HepG2 (cell line): ENCODE data around the gene LYRM4. TPM values are rescaled to one million over a fixed set of nuclear protein-coding genes. Genes with fewer than 3 reads are reported as not detected.
A peak's percentile ranks its signal among the peaks of the same experiment; 100 is the strongest.

Experiments used
- ARID3A ChIP-seq: IDR thresholded peaks from 2 replicates; pipeline ENCODE4 v1.6.1; 2012; ENCODE audit warnings: low read depth, low read length, improper control_type of control experiment
- ATM ChIP-seq: fragments of 450-650 bp; IDR thresholded peaks from 2 replicates; pipeline ENCODE4 v1.7.1; 2017; ENCODE audit warnings: mild to moderate bottlenecking, borderline replicate concordance
- DMAP1 ChIP-seq: IDR thresholded peaks from 2 replicates; pipeline ENCODE4 v1.6.1; 2016
- GLI4 ChIP-seq: sonication (generic); formaldehyde crosslinking; IDR thresholded peaks from 2 replicates; pipeline ENCODE4 v1.5.1; 2020; ENCODE audit warnings: missing genetic modification reagents, mild to moderate bottlenecking, moderate library complexity, borderline replicate concordance
- JARID2 ChIP-seq: sonication (generic); formaldehyde crosslinking; IDR thresholded peaks from 2 replicates; pipeline ENCODE4 v1.8.1; 2023; ENCODE audit warnings: missing genetic modification reagents, inconsistent platforms; ENCODE audit not compliant: insufficient replicate concordance
- KMT2A ChIP-seq: sonication (generic); formaldehyde crosslinking; IDR thresholded peaks from 2 replicates; pipeline ENCODE4 v1.4.0; 2020; ENCODE audit warnings: missing genetic modification reagents
- NCOA2 ChIP-seq: sonication (generic); formaldehyde crosslinking; IDR thresholded peaks from 2 replicates; pipeline ENCODE4 v1.8.0; 2022; ENCODE audit warnings: inconsistent platforms
- NR2F6 ChIP-seq, 2 experiments: IDR thresholded peaks; 2 replicates each; pipeline ENCODE4 v1.6.1; 2016; ENCODE audit warnings: antibody characterized with exemption in 1 of 2, mild to moderate bottlenecking in 1 of 2
- PRDM10 ChIP-seq: sonication (generic); formaldehyde crosslinking; IDR thresholded peaks from 2 replicates; pipeline ENCODE4 v1.4.0; 2020; ENCODE audit warnings: low read depth, missing genetic modification reagents
- TBL1XR1 ChIP-seq: fragments of 150-350 bp; IDR thresholded peaks from 2 replicates; pipeline ENCODE4 v1.6.1; 2014; ENCODE audit warnings: borderline replicate concordance, low read length; ENCODE audit not compliant: partially characterized antibody
- ZNF101 ChIP-seq: sonication (generic); formaldehyde crosslinking; IDR thresholded peaks from 2 replicates; pipeline ENCODE4 v1.4.0; 2020; ENCODE audit warnings: mild to moderate bottlenecking, low read depth, missing genetic modification reagents, borderline replicate concordance
- ZNF18 ChIP-seq: sonication (generic); formaldehyde crosslinking; IDR thresholded peaks from 2 replicates; pipeline ENCODE4 v1.8.0; 2022; ENCODE audit warnings: mild to moderate bottlenecking, missing genetic modification reagents; ENCODE audit not compliant: insufficient replicate concordance
- ZNF225 ChIP-seq: sonication (generic); formaldehyde crosslinking; IDR thresholded peaks from 2 replicates; pipeline ENCODE4 v1.4.0; 2020; ENCODE audit warnings: mild to moderate bottlenecking, missing genetic modification reagents
- ZNF33A ChIP-seq: sonication (generic); formaldehyde crosslinking; IDR thresholded peaks from 2 replicates; pipeline ENCODE4 v1.5.1; 2020; ENCODE audit warnings: missing genetic modification reagents, mild to moderate bottlenecking, moderate library complexity, borderline replicate concordance
- ZNF460 ChIP-seq: sonication (generic); formaldehyde crosslinking; IDR thresholded peaks from 2 replicates; pipeline ENCODE4 v1.5.1; 2020; ENCODE audit warnings: missing genetic modification reagents, mild to moderate bottlenecking, borderline replicate concordance
- ZNF510 ChIP-seq: sonication (generic); formaldehyde crosslinking; IDR thresholded peaks from 2 replicates; pipeline ENCODE4 v1.4.0; 2020; ENCODE audit warnings: low read depth, mild to moderate bottlenecking, missing genetic modification reagents
- ZNF569 ChIP-seq: sonication (generic); formaldehyde crosslinking; IDR thresholded peaks from 2 replicates; pipeline ENCODE4 v1.5.0; 2020; ENCODE audit warnings: mild to moderate bottlenecking, missing genetic modification reagents, moderate library complexity, borderline replicate concordance
- ZNF580 ChIP-seq: IDR thresholded peaks from 2 replicates; pipeline ENCODE4 v1.6.1; 2016; ENCODE audit warnings: low read depth, borderline replicate concordance
- ZNF607 ChIP-seq: sonication (generic); formaldehyde crosslinking; IDR thresholded peaks from 2 replicates; pipeline ENCODE4 v1.5.1; 2020; ENCODE audit warnings: missing genetic modification reagents, mild to moderate bottlenecking, borderline replicate concordance
- ZNF670 ChIP-seq: sonication (generic); formaldehyde crosslinking; IDR thresholded peaks from 2 replicates; pipeline ENCODE4 v1.8.0; 2022; ENCODE audit warnings: mild to moderate bottlenecking, missing genetic modification reagents, borderline replicate concordance
- ZSCAN21 ChIP-seq: sonication (generic); formaldehyde crosslinking; IDR thresholded peaks from 2 replicates; pipeline ENCODE4 v1.8.0; 2022; ENCODE audit warnings: mild to moderate bottlenecking, missing genetic modification reagents, moderate library complexity, borderline replicate concordance
- polyA plus RNA-seq, 8 experiments: library from polyadenylated mRNA; depleted of rRNA in 3 of 8; stranded (reverse) in 7 of 8; unstranded in 1 of 8; fragments of >200 nt; fragmentation: Illumina TruSeq in 4 of 8; extraction: Trizol in 4 of 8; gene quantifications; 2 replicates each; pipeline versions ENCODE4 v1.2.1 to v1.2.3, GENCODE V29; 2011 to 2016; ENCODE audit warnings: low read depth in 4 of 8, missing spikeins in 1 of 8, mixed read lengths in 1 of 8; ENCODE audit not compliant: insufficient read depth in 1 of 8
- total RNA-seq, 5 experiments: library from RNA; depleted of rRNA; stranded (reverse); fragments of >200 nt; fragmentation: Illumina TruSeq; extraction: Trizol; gene quantifications; 2 replicates each; pipeline ENCODE4 v1.2.3, GENCODE V29; 2016; ENCODE audit warnings: low read depth in 1 of 5

Gene LYRM4
- total and polyA plus RNA-seq, 2 of the 13 experiments (the other 11 are each of a cell fraction or from before 2014, with no cell fraction given), result 64.6 to 67.5 TPM

- TF ChIP-seq PRDM10 (CRISPR knock-in tag) (0 out of 2 replicates have a peak, but pooled peaks have one; percentile 41), DMAP1 (CRISPR knock-in tag) (peak; percentile 49; the same call in 1 of the 2 replicates), ZNF510 (CRISPR knock-in tag) (no peak), ZNF225 (CRISPR knock-in tag) (no peak), ZNF607 (CRISPR knock-in tag) (peak; percentile 38; the same call in 1 of the 2 replicates), ZNF670 (CRISPR knock-in tag) (peak; percentile 90; the same call in 1 of the 2 replicates), ZNF580 (CRISPR knock-in tag) (peak; percentile 92; the same call in 1 of the 2 replicates), ZNF569 (CRISPR knock-in tag) (peak; percentile 42; the same call in 1 of the 2 replicates), ZNF101 (CRISPR knock-in tag) (no peak), ZSCAN21 (CRISPR knock-in tag) (no peak), KMT2A (CRISPR knock-in tag) (no peak), NCOA2 (CRISPR knock-in tag) (peak; percentile 92), ARID3A (peak; percentile 77), ZNF18 (CRISPR knock-in tag) (no peak), ZNF460 (CRISPR knock-in tag) (peak; percentile 90), ATM (no peak), NR2F6 (IDR thresholded peaks at IDR 0.05) (peak; percentile 68), NR2F6 (CRISPR knock-in tag; IDR thresholded peaks at IDR 0.05) (peak; percentile 65), TBL1XR1 (no peak), GLI4 (CRISPR knock-in tag) (no peak), ZNF33A (CRISPR knock-in tag) (no peak), JARID2 (CRISPR knock-in tag) (peak; percentile 23)
Measured at GRCh38 chr6:5059036-5059896, 201.5 kb downstream of the LYRM4 start (continued).
